Upper lobe of left lung (tissue), 4 donors: ENCODE results near the gene MYH9.

ENCODE experiments used
- CTCF ChIP-seq, 6 experiments: fragments of 450-650 bp in 4 of 6; fragments of 200-600 bp in 2 of 6; sonication (generic) in 2 of 6; IDR thresholded peaks; one replicate each; pipeline ENCODE4 v1.5.1; 2016 to 2019; ENCODE audit warnings: antibody characterized with exemption in 6 of 6
- EP300 ChIP-seq, 4 donors: sonication (generic); formaldehyde crosslinking; IDR thresholded peaks; one replicate each; pipeline ENCODE4 v1.5.1; 2017; ENCODE audit warnings: antibody characterized with exemption in 4 of 4, control low read depth in 2 of 4
- POLR2A ChIP-seq, 4 donors: fragments of 450-650 bp; IDR thresholded peaks; one replicate each; pipeline ENCODE4 v1.5.1; 2016 to 2017; ENCODE audit warnings: antibody characterized with exemption in 4 of 4, mild to moderate bottlenecking in 2 of 4
- POLR2AphosphoS5 ChIP-seq, 2 donors: sonication (generic); formaldehyde crosslinking; IDR thresholded peaks; one replicate each; pipeline ENCODE4 v1.5.1; 2017; ENCODE audit warnings: antibody characterized with exemption in 2 of 2

DNA sequence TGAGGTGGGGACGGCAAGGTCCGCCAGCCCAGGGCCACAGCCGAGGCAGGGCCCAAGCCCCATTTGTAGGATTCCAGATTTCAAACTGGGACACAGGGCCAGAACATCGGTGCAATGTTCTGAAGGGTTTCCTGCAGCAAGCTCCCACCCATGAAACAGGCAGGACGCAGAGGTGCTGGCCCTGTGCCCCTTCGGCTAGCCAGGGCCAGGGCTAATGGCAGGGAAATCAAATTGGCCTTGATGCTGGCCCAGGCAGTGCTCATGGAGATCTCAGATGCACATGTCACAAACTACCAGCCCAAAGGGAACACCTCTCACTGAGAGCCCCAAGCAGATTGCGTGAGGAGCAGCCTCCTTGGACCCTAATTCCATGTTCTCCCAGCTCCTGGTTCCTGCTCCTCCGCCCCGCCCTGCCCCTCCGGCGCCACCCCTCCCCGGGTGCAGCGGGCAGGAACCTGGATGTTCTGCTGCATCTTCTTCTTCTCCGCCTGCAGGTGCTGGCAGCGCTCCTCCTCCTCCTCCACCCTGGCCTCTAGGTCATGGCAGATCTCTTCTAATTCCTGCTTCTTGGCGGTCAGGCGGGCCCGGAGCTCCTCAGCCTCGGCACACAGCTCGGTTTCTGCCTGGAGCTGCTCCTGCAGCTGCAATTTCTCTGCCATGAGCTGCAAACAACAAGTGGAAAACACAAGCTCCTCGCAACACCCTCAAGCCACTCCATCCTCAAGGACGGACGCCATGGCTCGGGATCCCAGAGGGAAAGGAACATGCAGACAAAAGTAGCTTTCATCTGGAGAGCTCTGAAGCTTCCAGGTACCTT lies 87.2 kb downstream of the MYH9 start:
- TF ChIP-seq POLR2AphosphoS5 (IDR thresholded peaks at IDR 0.05) = no peak
- TF ChIP-seq CTCF (IDR thresholded peaks at IDR 0.05) = no peak
- TF ChIP-seq EP300 (IDR thresholded peaks at IDR 0.05) = no peak
- no peak for TF ChIP-seq POLR2A (IDR thresholded peaks at IDR 0.05)
